HepG2 (cell line): ENCODE results near the gene IGSF5. TPM values are rescaled to one million over a fixed set of nuclear protein-coding genes. Genes with fewer than 3 reads are reported as not detected.

Source experiments
- ATAC-seq: fragments of 200-7000 bp; cut with Tn5 transposase; 3 replicates; pipeline ENCODE4 v1.9.1; 2020; ENCODE audit warnings: mild to moderate bottlenecking, moderate library complexity
- BruUV-seq: library from RNA; stranded (reverse); fragments of 400-500 nt; replicated peaks from 2 replicates; lab custom pipeline; 2021; lab: Mats Ljungman, UMichigan
- CTCF ChIA-PET: fragments of 300-600 bp; formaldehyde crosslinking; extraction: SDS; loops from one replicate; lab custom pipeline; 2021; ENCODE audit warnings: low total read pairs, inconsistent platforms, low intra/inter-chr PET ratio; lab: Yijun Ruan, JAX
- POLR2A ChIA-PET: fragments of 350-600 bp; sonication (Branson Sonifier 250); formaldehyde crosslinking; loops from one replicate; lab custom pipeline; 2020; ENCODE audit warnings: antibody characterized with exemption, inconsistent platforms; lab: Yijun Ruan, JAX
- DNase-seq: peaks from one replicate; pipeline ENCODE4 v3.0.0-alpha.2; 2015; ENCODE audit warnings: low spot score
- FAIRE-seq: peaks from 3 replicates; lab custom pipeline; 2011; peaks lifted over from hg19 to GRCh38; lab: Jason Lieb, UNC
- H2AFZ ChIP-seq: one replicate; pipeline ENCODE4 v1.6.1; 2011; ENCODE audit warnings: low read length, inconsistent platforms
- H3K27ac ChIP-seq: fragments of 300-600 bp; 3 replicates; pipeline ENCODE4 v1.8.0; 2011; ENCODE audit warnings: mixed run types, mild to moderate bottlenecking, mixed read lengths, low read length, inconsistent platforms; ENCODE audit not compliant: insufficient read depth; ENCODE audit errors: extremely low read length
- H3K27me3 ChIP-seq, 2 experiments: fragments of 200-600 bp in 1 of 2; 2 replicates in 1 of 2; 3 replicates in 1 of 2; pipeline versions ENCODE4 v1.6.0 to v1.8.0; 2011; ENCODE audit warnings: low read length in 2 of 2, mild to moderate bottlenecking in 2 of 2, moderate library complexity in 2 of 2, inconsistent platforms in 1 of 2; ENCODE audit not compliant: insufficient read depth in 2 of 2, control insufficient read depth in 1 of 2
- H3K36me3 ChIP-seq, 2 experiments: fragments of 200-600 bp in 1 of 2; replicated peaks in 1 of 2; 2 replicates in 1 of 2; 3 replicates in 1 of 2; pipeline versions ENCODE4 v1.5.1 to v1.8.0; 2011; ENCODE audit warnings: low read length in 2 of 2, inconsistent platforms in 1 of 2; ENCODE audit not compliant: insufficient read depth in 2 of 2, control insufficient read depth in 1 of 2
- H3K4me1 ChIP-seq: 2 replicates; pipeline ENCODE4 v1.5.1; 2012; ENCODE audit warnings: low read length, inconsistent platforms; ENCODE audit not compliant: insufficient read depth
- H3K4me2 ChIP-seq: 2 replicates; pipeline ENCODE4 v1.6.0; 2011; ENCODE audit warnings: low read depth, low read length, inconsistent platforms
- H3K4me3 ChIP-seq, 3 experiments: fragments of 200-600 bp in 1 of 3; sonication (generic), shearing (Covaris generic) in 1 of 3; replicated peaks in 1 of 3; 2 replicates each; pipeline ENCODE4 v1.5.1; 2011 to 2016; ENCODE audit warnings: low read length in 3 of 3, inconsistent platforms in 2 of 3, low read depth in 2 of 3, mild to moderate bottlenecking in 2 of 3, control low read depth in 1 of 3, mixed read lengths in 1 of 3; ENCODE audit not compliant: insufficient read depth in 1 of 3
- H3K79me2 ChIP-seq: one replicate; pipeline ENCODE4 v1.6.1; 2011; ENCODE audit warnings: low read length, inconsistent platforms; ENCODE audit not compliant: insufficient read depth
- H3K9ac ChIP-seq: 2 replicates; pipeline ENCODE4 v1.6.0; 2011; ENCODE audit warnings: mild to moderate bottlenecking, low read depth, low read length, inconsistent platforms; ENCODE audit not compliant: insufficient read depth
- H3K9me3 ChIP-seq: 2 replicates; pipeline ENCODE4 v1.5.1; 2012; ENCODE audit warnings: mild to moderate bottlenecking, low read length
- H4K20me1 ChIP-seq: 2 replicates; pipeline ENCODE4 v1.6.0; 2011; ENCODE audit warnings: inconsistent platforms, mild to moderate bottlenecking, low read length, moderate library complexity; ENCODE audit not compliant: insufficient read depth
- RCOR2 ChIP-seq: IDR thresholded peaks from 2 replicates; pipeline ENCODE4 v1.6.1; 2016; ENCODE audit warnings: missing biosample characterization, missing genetic modification reagents
- SMAD9 ChIP-seq: sonication (generic); formaldehyde crosslinking; IDR thresholded peaks from 2 replicates; pipeline ENCODE4 v1.5.1; 2020; ENCODE audit warnings: mild to moderate bottlenecking, missing genetic modification reagents
- SRSF1 ChIP-seq: fragments of 200-400 bp; formaldehyde crosslinking; optimal IDR thresholded peaks from 2 replicates; pipeline ENCODE3; 2017; ENCODE audit warnings: mild to moderate bottlenecking, low read depth, low read length, moderate library complexity
- TEAD2 ChIP-seq: sonication (generic); formaldehyde crosslinking; IDR thresholded peaks from 2 replicates; pipeline ENCODE4 v1.9.0; 2021; ENCODE audit warnings: missing genetic modification reagents
- TOPORS ChIP-seq: sonication (generic); formaldehyde crosslinking; IDR thresholded peaks from 2 replicates; pipeline ENCODE4 v1.8.0; 2023; ENCODE audit warnings: mild to moderate bottlenecking, missing genetic modification reagents
- ZBTB21 ChIP-seq: sonication (generic); formaldehyde crosslinking; IDR thresholded peaks from 2 replicates; pipeline ENCODE4 v1.4.0; 2020; ENCODE audit warnings: missing genetic modification reagents
- ZFYVE20 ChIP-seq: sonication (generic); formaldehyde crosslinking; IDR thresholded peaks from 2 replicates; pipeline ENCODE4 v1.8.0; 2023; ENCODE audit warnings: low read depth, mild to moderate bottlenecking, moderate library complexity, missing genetic modification reagents, borderline replicate concordance
- ZNF337 ChIP-seq: sonication (generic); formaldehyde crosslinking; IDR thresholded peaks from 2 replicates; pipeline ENCODE4 v1.5.1; 2020; ENCODE audit warnings: missing genetic modification reagents, low read depth, mild to moderate bottlenecking, borderline replicate concordance
- ZNF431 ChIP-seq: sonication (generic); formaldehyde crosslinking; IDR thresholded peaks from 2 replicates; pipeline ENCODE4 v1.9.0; 2022; ENCODE audit warnings: missing genetic modification reagents, low read depth, mild to moderate bottlenecking, borderline replicate concordance
- WGBS: methylation state at CpG from one replicate; pipeline ENCODE4 v1.1.6; 2017; ENCODE audit warnings: low lambda C conversion rate; 5-methylcytosine and 5-hydroxymethylcytosine counted together
- in situ Hi-C: cut with HindIII; loops from 2 replicates; pipeline ENCODE4 v1.10.0; 2017; ENCODE audit warnings: low pct_unique_long_range_greater_than_20kb; ENCODE audit not compliant: extremely low pct_ligation_motif_present
- intact Hi-C: fragments of 100-400 bp; cut with micrococcal nuclease; formaldehyde crosslinking; loops from one replicate; pipeline ENCODE4 v1.10.0; 2022; ENCODE audit not compliant: unreplicated experiment
- polyA plus RNA-seq, 8 experiments: library from polyadenylated mRNA; depleted of rRNA in 3 of 8; stranded (reverse) in 7 of 8; unstranded in 1 of 8; fragments of >200 nt; fragmentation: Illumina TruSeq in 4 of 8; extraction: Trizol in 4 of 8; gene quantifications; 2 replicates each; pipeline versions ENCODE4 v1.2.1 to v1.2.3, GENCODE V29; 2011 to 2016; ENCODE audit warnings: low read depth in 4 of 8, missing spikeins in 1 of 8, mixed read lengths in 1 of 8; ENCODE audit not compliant: insufficient read depth in 1 of 8
- total RNA-seq, 5 experiments: library from RNA; depleted of rRNA; stranded (reverse); fragments of >200 nt; fragmentation: Illumina TruSeq; extraction: Trizol; gene quantifications; 2 replicates each; pipeline ENCODE4 v1.2.3, GENCODE V29; 2016; ENCODE audit warnings: low read depth in 1 of 5
- TF ChIP-seq, protein P1 (sequence below): fragments of 450-650 bp; IDR thresholded peaks from 2 replicates; pipeline ENCODE4 v1.6.1; 2017
- TF ChIP-seq, protein P2 (sequence below): IDR thresholded peaks from 2 replicates; pipeline ENCODE4 v1.6.1; 2012; ENCODE audit warnings: low read length, improper control_type of control experiment

IGSF5 gene
- total and polyA plus RNA-seq, 2 of the 13 experiments (the other 11 are each of a cell fraction or from before 2014, with no cell fraction given): not detected

DNA sequence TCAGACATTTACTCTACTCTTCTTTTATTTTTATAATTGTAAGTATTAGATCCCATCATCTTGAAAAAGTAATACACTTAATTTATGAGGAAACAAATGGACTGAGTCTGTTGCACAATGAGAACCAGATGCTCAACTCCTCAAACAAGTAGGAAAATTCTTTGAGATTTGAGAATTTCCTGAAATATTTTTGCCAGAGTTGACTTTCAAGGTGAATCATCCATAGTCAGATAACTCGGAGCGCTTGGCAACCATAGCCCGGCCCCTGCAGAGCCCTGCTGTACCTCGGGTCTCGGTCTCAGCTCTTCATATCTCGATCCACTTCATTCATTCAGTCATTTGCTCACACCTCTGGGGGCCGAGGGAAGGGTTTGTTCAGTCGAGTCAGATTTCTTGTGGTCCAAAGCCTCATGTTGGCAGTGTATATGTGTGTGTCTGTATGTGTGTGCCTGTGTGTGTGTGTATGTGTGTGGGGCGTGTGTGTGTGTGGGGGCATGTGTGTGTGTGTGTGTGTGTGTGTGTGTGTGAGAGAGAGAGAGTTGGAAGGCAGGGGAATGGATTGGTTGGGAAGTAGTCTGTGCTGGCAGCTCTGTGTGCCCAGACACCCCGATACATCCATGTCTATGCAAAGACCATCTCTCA is 104.2 kb downstream of the IGSF5 start:
- DNase-seq (no peak), FAIRE-seq (no peak), ATAC-seq (no peak)
- no peak overlapping the region for H3K4me2 ChIP-seq
- no peak overlapping the region for H3K9ac ChIP-seq
- H3K79me2 ChIP-seq: no peaks in the 10 kb centered on the region
- peaks cover 96% of the 10 kb centered on the region for H3K9me3 ChIP-seq
- H3K36me3 ChIP-seq: no peaks in the 10 kb centered on the region
- H3K4me3 ChIP-seq: no peak overlapping the region
- no TSS peak for BruUV-seq
- WGBS: 25% methylated on average over 10 of the region's 10 CpGs
- CTCF ChIA-PET: no interaction called here
- in situ Hi-C loops: no loop called here
- no peak overlapping the region for H3K27ac ChIP-seq
- H3K4me1 ChIP-seq: no peaks in the 10 kb centered on the region
- no peaks in the 10 kb centered on the region for H4K20me1 ChIP-seq
- H2AFZ ChIP-seq: no peak overlapping the region
- no peaks in the 10 kb centered on the region for H3K27me3 ChIP-seq
- intact Hi-C loops: no loop called here
- TF ChIP-seq SMAD9 (CRISPR knock-in tag) (no peak), ZNF337 (CRISPR knock-in tag) (no peak), TOPORS (no peak)
- POLR2A ChIA-PET: no interaction called here

DNA sequence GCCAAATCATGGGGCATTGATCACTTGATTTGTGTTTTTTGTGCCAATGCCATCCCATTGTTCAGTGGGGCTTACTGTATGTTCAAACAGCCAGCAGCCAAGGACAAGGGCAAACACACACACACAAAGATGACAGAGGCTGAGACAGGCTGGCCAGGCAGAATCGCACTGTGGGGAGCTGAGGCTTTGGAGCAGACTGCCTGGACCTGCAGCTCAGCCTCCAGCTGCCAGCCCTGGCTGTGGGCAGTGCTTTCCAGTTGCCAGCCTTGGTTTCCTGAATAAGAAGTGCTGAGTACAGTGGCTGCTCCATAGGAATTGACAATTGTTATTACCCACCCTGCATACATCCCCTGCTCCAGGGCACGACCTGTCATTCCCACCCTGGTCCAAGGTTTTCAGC is 105.3 kb downstream of the IGSF5 start:
- H3K4me2 ChIP-seq: no peak overlapping the region
- no peak overlapping the region for H3K27ac ChIP-seq
- H3K4me3 ChIP-seq: no peak overlapping the region
- no peak overlapping the region for H2AFZ ChIP-seq
- in situ Hi-C loops: no loop called here
- ChIA-PET POLR2A (no interaction called here), CTCF (no interaction called here)
- no peak overlapping the region for H3K9ac ChIP-seq
- H3K36me3 ChIP-seq: no peaks in the 10 kb centered on the region
- ATAC-seq: no peak
- no peak for TF ChIP-seq RCOR2
- TF ChIP-seq, protein P1, sequence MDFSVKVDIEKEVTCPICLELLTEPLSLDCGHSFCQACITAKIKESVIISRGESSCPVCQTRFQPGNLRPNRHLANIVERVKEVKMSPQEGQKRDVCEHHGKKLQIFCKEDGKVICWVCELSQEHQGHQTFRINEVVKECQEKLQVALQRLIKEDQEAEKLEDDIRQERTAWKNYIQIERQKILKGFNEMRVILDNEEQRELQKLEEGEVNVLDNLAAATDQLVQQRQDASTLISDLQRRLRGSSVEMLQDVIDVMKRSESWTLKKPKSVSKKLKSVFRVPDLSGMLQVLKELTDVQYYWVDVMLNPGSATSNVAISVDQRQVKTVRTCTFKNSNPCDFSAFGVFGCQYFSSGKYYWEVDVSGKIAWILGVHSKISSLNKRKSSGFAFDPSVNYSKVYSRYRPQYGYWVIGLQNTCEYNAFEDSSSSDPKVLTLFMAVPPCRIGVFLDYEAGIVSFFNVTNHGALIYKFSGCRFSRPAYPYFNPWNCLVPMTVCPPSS: no peak
- TF ChIP-seq, protein P2, sequence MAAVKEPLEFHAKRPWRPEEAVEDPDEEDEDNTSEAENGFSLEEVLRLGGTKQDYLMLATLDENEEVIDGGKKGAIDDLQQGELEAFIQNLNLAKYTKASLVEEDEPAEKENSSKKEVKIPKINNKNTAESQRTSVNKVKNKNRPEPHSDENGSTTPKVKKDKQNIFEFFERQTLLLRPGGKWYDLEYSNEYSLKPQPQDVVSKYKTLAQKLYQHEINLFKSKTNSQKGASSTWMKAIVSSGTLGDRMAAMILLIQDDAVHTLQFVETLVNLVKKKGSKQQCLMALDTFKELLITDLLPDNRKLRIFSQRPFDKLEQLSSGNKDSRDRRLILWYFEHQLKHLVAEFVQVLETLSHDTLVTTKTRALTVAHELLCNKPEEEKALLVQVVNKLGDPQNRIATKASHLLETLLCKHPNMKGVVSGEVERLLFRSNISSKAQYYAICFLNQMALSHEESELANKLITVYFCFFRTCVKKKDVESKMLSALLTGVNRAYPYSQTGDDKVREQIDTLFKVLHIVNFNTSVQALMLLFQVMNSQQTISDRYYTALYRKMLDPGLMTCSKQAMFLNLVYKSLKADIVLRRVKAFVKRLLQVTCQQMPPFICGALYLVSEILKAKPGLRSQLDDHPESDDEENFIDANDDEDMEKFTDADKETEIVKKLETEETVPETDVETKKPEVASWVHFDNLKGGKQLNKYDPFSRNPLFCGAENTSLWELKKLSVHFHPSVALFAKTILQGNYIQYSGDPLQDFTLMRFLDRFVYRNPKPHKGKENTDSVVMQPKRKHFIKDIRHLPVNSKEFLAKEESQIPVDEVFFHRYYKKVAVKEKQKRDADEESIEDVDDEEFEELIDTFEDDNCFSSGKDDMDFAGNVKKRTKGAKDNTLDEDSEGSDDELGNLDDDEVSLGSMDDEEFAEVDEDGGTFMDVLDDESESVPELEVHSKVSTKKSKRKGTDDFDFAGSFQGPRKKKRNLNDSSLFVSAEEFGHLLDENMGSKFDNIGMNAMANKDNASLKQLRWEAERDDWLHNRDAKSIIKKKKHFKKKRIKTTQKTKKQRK: no peak
- no peak for TF ChIP-seq ZNF337 (CRISPR knock-in tag)
- no peak for TF ChIP-seq ZFYVE20 (CRISPR knock-in tag)
- TF ChIP-seq TEAD2: no peak
- no peak for TF ChIP-seq SRSF1
- TF ChIP-seq ZNF431 (CRISPR knock-in tag): no peak
- TF ChIP-seq ZBTB21 (CRISPR knock-in tag): no peak
- TF ChIP-seq, all 625 proteins: peak for 0
- BruUV-seq: no TSS peak
- peaks cover 96% of the 10 kb centered on the region for H3K9me3 ChIP-seq
- no CpG with 5 or more reads among the region's 2 CpGs for WGBS
- intact Hi-C loops: no loop called here
- H3K27me3 ChIP-seq: no peaks in the 10 kb centered on the region
- H3K4me1 ChIP-seq: no peaks in the 10 kb centered on the region
- no peaks in the 10 kb centered on the region for H4K20me1 ChIP-seq
- DNase-seq: no peak
- FAIRE-seq: no peak
- no peaks in the 10 kb centered on the region for H3K79me2 ChIP-seq
